ENCODE data around the gene MAPK8. TPM values are rescaled to one million over a fixed set of nuclear protein-coding genes. Genes with fewer than 3 reads are reported as not detected.

MAPK8 gene
- total RNA-seq, 4 donors from 2014 or later: 27.4 to 43.5 (median 36.5) TPM

- 89 to 100% methylated on average over 1 of the region's 1 CpG for WGBS, 2 donors
- intact Hi-C loops (cut with DNase I): no loop called here
- Histone ChIP-seq H3K27ac (no peak overlapping the region), H3K4me3 (no peak overlapping the region), H3K36me3 (peaks cover 0 to 41% (median 0%) of the 10 kb centered on the region in 3 donors), H3K27me3 (no peaks in the 10 kb centered on the region), H3K9me3 (peaks cover 0 to 18% (median 15%) of the 10 kb centered on the region in 3 donors), H3K4me1 (peaks cover 0 to 18% (median 0%) of the 10 kb centered on the region in 3 donors)
- TF ChIP-seq CTCF (IDR thresholded peaks at IDR 0.05): no peak
- TF ChIP-seq POLR2A (IDR thresholded peaks at IDR 0.05): no peak
- DNase-seq: no peak
These were observed 107.7 kb downstream of the MAPK8 start for GRCh38 chr10:48414160-48414559.

DNA sequence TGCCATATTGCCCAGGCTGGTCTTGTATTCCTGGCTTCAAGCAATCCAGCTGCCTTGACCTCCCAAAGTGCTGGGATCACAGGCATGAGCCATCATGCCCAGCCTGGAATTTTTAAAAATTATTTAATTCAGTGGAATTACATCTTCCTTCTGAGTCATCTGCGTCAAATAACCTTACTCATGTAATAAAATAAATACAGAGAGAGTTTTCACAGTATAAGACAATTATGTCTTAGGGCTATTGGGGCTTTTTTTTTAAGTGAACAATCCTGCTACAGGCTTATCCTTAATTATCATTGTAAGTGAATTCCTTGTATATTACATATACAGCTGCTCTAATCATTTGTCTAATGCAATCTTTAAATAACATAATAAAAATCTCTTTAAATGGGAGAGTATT is 108.3 kb downstream of the MAPK8 start:
- no peak for DNase-seq
- Histone ChIP-seq H3K36me3 (peaks cover 0 to 36% (median 0%) of the 10 kb centered on the region in 3 donors), H3K9me3 (peaks cover 0 to 18% (median 15%) of the 10 kb centered on the region in 3 donors), H3K4me3 (no peak overlapping the region), H3K27ac (no peak overlapping the region), H3K27me3 (no peaks in the 10 kb centered on the region), H3K4me1 (peaks cover 0 to 18% (median 0%) of the 10 kb centered on the region in 3 donors)
- 60 to 73% methylated on average over 1 of the region's 1 CpG for WGBS, 2 donors
- TF ChIP-seq POLR2A (IDR thresholded peaks at IDR 0.05) (no peak), CTCF (IDR thresholded peaks at IDR 0.05) (no peak)
- intact Hi-C loops (cut with DNase I): no loop called here

GRCh38 chr10:48416584-48417232 is 110.2 kb downstream of the MAPK8 start:
- no peak for DNase-seq
- no peaks in the 10 kb centered on the region for H3K27me3 ChIP-seq
- no peak overlapping the region for H3K4me3 ChIP-seq
- peaks cover 0 to 14% (median 13%) of the 10 kb centered on the region in 3 donors for H3K9me3 ChIP-seq
- peaks cover 0 to 21% (median 0%) of the 10 kb centered on the region in 3 donors for H3K36me3 ChIP-seq
- TF ChIP-seq CTCF (IDR thresholded peaks at IDR 0.05) (no peak), POLR2A (IDR thresholded peaks at IDR 0.05) (no peak)
- H3K4me1 ChIP-seq: peaks cover 0 to 18% (median 0%) of the 10 kb centered on the region in 3 donors
- intact Hi-C loops (cut with DNase I): no loop called here
- no peak overlapping the region for H3K27ac ChIP-seq
- WGBS, 2 donors: 90 to 98% methylated on average over 2 of the region's 2 CpGs

DNA sequence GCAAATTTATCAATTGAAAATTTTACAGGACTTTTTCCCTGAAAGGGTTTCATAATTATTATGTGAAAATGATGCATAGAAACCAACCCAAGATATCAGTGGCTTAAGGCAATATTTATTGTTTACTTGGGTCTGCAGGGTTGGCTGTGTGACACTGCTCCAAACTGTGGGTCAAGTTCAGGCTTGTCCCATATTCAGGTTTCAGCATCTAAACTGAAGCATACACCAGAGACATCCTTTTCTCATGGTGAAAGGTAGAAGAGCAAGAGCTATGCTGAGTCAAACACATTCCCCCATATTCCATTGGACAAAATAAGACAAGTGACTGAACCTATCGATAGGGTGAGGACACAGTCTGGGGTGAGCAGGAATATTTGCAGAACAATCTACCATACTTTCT is 110.9 kb downstream of the MAPK8 start:
- H3K27ac ChIP-seq: no peak overlapping the region
- DNase-seq: no peak
- peaks cover 0 to 8% (median 7%) of the 10 kb centered on the region in 3 donors for H3K9me3 ChIP-seq
- H3K27me3 ChIP-seq: no peaks in the 10 kb centered on the region
- TF ChIP-seq POLR2A (IDR thresholded peaks at IDR 0.05) (no peak), CTCF (IDR thresholded peaks at IDR 0.05) (no peak)
- peaks cover 0 to 19% (median 0%) of the 10 kb centered on the region in 3 donors for H3K36me3 ChIP-seq
- H3K4me3 ChIP-seq: no peak overlapping the region
- WGBS, 2 donors: 80 to 88% methylated on average over 1 of the region's 1 CpG
- H3K4me1 ChIP-seq: peaks cover 0 to 18% (median 0%) of the 10 kb centered on the region in 3 donors
- intact Hi-C loops (cut with DNase I): no loop called here

DNA sequence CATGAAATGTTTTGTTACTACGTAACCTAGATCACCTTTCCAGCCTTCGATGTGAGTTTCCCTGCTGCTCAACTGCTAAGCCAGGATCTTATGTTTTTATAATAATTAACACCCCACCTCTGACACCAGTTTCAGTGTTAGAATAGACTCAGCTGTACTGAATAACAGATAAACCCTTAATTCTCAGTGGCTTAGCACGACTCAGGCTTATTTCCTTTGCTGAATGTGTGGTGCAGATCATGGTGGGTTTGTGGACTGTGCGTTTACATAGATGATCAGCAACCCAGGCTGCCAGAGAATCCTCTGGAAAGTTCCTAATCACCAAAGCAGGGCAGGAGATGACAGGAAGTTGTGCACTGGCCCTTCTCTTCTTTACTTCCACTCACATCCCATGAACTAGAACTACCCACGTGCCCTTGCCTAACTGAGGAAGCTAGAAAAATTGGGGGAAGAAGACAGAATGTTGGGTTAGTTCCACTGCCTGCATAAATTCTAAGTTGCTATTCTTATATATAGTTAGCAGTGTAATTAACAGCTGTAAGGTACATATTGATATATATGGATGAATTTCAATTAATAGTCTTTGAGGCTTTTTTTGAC is 111.8 kb downstream of the MAPK8 start:
- DNase-seq: no peak
- Histone ChIP-seq H3K27me3 (no peaks in the 10 kb centered on the region), H3K9me3 (no peaks in the 10 kb centered on the region), H3K4me1 (peaks cover 0 to 18% (median 0%) of the 10 kb centered on the region in 3 donors), H3K4me3 (no peak overlapping the region), H3K36me3 (peaks cover 0 to 10% (median 0%) of the 10 kb centered on the region in 3 donors), H3K27ac (no peak overlapping the region)
- TF ChIP-seq CTCF (IDR thresholded peaks at IDR 0.05) (no peak), POLR2A (IDR thresholded peaks at IDR 0.05) (no peak)
- WGBS, 2 donors: 84 to 85% methylated on average over 5 of the region's 5 CpGs
- intact Hi-C loops (cut with DNase I): no loop called here
